Activated CD8-positive, alpha-beta memory T cell treated with anti-CD3 and anti-CD28 coated beads for 1 hour (primary cell): ENCODE results near the gene CMKLR1.

Source experiments
- DNase-seq, 2 donors: peaks; one replicate each; pipeline ENCODE4 v3.0.0-alpha.2; 2020; ENCODE audit warnings: low read depth in 1 of 2; ENCODE audit errors: extremely low read depth in 1 of 2

Gene CMKLR1

GRCh38 chr12:108338915-108339657, at the start of gene CMKLR1:
CMKLR1 (minus strand) TSS chr12:108339311; CDS start chr12:108293591, 45,720 bp downstream.
- no peak for DNase-seq

- no peak for DNase-seq
Observed at GRCh38 chr12:108387771-108388170, 48.7 kb upstream of the CMKLR1 start.

GRCh38 chr12:108386709-108387360, 47.7 kb upstream of the CMKLR1 start:
- DNase-seq = no peak

GRCh38 chr12:108382437-108382801, 43.3 kb upstream of the CMKLR1 start:
- DNase-seq = no peak

GRCh38 chr12:108381787-108382436, 42.8 kb upstream of the CMKLR1 start:
- no peak for DNase-seq

- no peak for DNase-seq
Observed at GRCh38 chr12:108380382-108380781, 41.3 kb upstream of the CMKLR1 start.

GRCh38 chr12:108379823-108380222, 40.7 kb upstream of the CMKLR1 start:
- DNase-seq = no peak

GRCh38 chr12:108378926-108379325, 39.8 kb upstream of the CMKLR1 start:
- DNase-seq = no peak

GRCh38 chr12:108377260-108377659, 38.1 kb upstream of the CMKLR1 start:
- no peak for DNase-seq

- DNase-seq = no peak
Observed at GRCh38 chr12:108375986-108376663, 37.0 kb upstream of the CMKLR1 start.

- DNase-seq = no peak
Observed at GRCh38 chr12:108374596-108375320, 35.6 kb upstream of the CMKLR1 start.

GRCh38 chr12:108373111-108373510, 34.0 kb upstream of the CMKLR1 start:
- no peak for DNase-seq

- DNase-seq = no peak
Observed at GRCh38 chr12:108371801-108372344, 32.8 kb upstream of the CMKLR1 start.

GRCh38 chr12:108370415-108370814, 31.3 kb upstream of the CMKLR1 start:
- DNase-seq = no peak

GRCh38 chr12:108369736-108370396, 30.8 kb upstream of the CMKLR1 start:
- DNase-seq = no peak

- no peak for DNase-seq
Observed at GRCh38 chr12:108368089-108368488, 29.0 kb upstream of the CMKLR1 start.

- no peak for DNase-seq
Observed at GRCh38 chr12:108367436-108367835, 28.3 kb upstream of the CMKLR1 start.

- no peak for DNase-seq
Observed at GRCh38 chr12:108365324-108365723, 26.2 kb upstream of the CMKLR1 start.

GRCh38 chr12:108364879-108365278, 25.8 kb upstream of the CMKLR1 start:
- no peak for DNase-seq

GRCh38 chr12:108363565-108363964, 24.5 kb upstream of the CMKLR1 start:
- no peak for DNase-seq
